ENCODE measurements around the gene RPL26.
"Not testable (repeated sequence)": the region's sequence is repeated elsewhere in the genome, so short reads cannot be mapped to it uniquely, and the experiment has no call there.

RPL26 gene

GRCh38 chr17:8368193-8368592 is 14.8 kb downstream of the RPL26 start:
- no peak for DNase-seq

- DNase-seq = no peak
Observed at GRCh38 chr17:8366231-8366630, 16.8 kb downstream of the RPL26 start.

DNA sequence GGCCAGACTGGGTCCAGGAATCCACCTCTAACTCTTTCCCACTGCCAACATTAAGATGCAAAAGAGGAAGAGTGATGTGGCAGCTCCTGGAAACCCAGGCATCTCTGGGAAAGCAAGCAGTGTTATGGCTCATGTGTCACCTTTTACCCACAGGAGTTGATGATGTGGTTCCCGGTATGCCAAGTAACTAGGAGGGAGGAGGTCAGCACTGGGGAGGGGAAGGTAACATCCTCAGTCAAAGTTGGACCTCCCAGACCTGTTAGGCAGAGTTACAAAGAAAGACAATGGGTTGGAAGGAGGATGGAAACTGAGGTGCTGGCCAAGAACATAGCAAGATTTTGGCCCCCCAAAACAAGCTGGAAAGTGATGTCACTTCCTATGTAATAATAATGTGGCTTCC is 17.9 kb downstream of the RPL26 start:
- DNase-seq = no peak

DNA sequence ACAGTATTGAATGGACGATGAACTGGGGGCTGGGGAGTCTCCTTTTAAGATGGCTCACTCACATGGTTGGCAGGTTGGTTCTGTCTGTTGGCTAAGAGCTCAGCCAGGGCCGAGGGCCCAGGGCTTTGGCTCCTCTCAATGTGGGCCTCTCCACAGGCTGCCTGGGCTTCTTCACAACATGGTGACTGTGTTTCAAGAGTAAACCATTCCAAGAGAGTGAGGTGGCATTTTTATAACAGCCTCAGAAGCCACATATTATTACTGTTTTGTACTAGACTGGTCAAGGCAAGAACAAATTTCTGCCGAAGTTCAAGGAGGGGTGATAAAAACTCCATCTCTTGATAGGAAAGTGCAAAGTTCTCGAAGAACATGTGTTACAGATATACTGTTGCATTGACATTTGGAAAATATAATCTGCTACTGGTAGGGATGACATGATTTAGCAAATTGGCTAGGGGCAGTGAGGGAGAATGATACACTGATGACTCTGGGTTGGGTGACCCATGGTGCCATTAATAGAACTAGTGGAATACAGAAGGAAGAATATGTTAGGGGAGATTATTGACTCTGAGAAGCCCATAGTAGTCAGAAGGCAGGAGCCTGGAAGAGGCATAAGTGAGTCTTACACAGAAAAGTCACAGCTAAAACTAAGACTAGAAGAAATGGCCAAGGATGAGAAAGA is 20.2 kb downstream of the RPL26 start:
- peak in 8 of 51 donors; percentile 9 to 52 (median 18) for DNase-seq

DNA sequence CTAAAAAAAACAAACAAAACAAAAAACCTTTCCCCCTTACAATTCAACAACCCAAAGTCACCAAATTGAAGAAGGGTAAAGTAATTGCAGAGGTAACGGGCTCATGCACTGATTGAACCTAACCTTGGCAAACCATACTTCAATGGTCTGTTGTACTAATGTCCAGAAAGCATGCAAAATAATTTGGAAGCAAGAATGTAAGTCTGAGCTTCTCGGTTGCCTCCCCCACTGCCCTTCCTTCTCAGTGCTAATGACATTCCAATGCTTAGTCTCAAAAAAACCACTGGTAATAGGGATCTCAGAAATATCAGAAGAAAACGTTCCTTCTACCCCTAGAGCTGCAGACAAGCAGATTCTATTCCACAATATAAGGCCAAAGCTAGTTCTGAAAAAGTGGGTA is 22.2 kb downstream of the RPL26 start:
- DNase-seq = no peak

DNA sequence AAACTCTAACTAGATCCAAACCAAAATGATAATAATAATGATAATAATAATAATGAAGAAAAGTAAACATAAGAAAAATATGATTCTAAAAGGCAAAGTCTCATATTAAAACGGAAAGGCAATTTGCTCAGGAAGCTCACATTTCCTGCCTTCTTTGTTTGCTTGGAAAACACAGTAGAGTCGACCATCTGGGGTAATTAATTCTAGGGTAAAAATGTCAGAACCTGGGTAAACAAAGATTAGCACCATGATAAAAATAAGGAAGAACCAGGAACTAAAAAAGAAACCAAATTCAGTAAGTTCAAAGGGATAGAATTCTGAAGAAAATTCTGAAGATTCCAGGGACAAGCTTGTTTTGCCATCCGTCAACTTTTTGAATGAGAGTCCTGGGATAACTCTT is 22.7 kb downstream of the RPL26 start:
- DNase-seq = no peak

DNA sequence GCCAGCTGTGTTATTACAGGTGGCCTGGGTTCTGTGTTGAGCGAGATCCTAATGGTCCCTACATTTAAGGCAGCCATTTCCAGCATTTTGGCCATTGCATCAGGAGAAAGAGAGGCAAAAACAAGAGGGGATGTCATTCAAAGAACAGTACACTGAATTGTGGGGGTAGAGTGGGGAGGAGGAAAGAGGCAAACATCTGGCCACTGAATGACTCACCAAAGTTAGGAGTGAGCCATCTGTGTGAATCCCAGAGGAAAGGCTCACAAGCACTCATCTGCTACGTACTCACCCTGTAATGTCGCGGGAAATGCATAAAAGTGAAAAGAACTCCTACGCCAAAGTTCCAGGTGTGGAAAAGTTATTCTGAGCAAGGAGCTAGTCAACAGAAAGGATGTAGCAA is 23.2 kb downstream of the RPL26 start:
- peak in 3 of 51 donors; percentile 30 to 64 (median 48) for DNase-seq

DNA sequence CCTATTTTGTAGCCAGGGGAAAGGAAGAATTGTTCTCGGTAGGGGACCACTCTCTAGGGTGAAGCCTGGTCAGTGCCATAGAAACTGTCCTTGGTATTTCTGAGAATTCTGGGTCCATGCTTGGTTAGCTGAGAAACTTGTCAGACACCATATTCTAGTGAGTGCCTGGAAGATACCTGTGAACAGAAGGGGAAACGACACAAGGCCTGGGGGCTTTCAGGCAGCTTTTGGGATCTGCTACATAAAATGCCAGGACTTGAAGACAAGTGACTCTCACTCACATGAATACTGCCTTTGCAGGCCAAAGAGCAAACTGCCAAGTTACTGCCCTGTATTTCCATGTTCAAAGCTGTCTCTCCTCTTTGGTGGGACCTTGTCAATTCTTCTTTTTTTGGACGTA is 25.1 kb downstream of the RPL26 start:
- DNase-seq = no peak

GRCh38 chr17:8354236-8354635 is 28.8 kb downstream of the RPL26 start:
- DNase-seq = no peak

DNA sequence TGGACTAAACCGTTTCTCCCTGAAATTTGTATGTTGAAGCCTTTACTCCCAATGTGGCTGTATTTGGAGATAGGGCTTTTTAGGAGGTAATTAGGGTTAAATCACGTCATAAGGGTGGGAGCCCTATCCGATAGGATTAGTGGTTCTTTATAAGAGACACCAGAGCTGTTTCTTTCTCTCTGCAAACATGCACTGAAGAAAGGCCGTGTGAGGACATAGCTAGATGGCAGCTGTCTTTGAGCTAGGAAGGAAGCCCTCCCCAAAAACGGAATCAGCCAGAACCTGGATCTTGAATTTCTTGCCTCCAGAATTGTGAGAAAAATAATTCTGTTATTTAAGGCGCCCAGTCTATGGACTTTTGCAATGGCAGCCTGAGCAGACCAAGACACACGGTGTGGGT is 29.3 kb downstream of the RPL26 start:
- no peak for DNase-seq

- no peak for DNase-seq
Observed at GRCh38 chr17:8350339-8350738, 32.7 kb downstream of the RPL26 start.

DNA sequence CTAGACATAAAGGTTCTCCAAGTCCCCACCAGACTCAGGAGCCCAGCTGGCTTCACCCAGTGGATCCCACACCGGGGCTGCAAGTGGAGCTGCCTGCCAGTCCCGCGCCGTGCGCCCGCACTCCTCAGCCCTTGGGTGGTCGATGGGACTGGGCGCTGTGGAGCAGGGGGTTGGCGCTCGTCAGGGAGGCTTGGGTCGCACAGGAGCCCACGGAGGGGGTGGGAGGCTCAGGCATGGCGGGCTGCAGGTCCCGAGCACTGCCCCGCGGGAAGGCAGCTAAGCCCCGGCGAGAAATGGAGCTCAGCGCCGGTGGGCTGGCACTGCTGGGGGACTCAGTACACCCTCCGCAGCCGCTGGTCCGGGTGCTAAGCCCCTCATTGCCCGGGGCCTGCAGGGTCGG is 36.0 kb downstream of the RPL26 start:
- not testable (repeated sequence) for DNase-seq

DNA sequence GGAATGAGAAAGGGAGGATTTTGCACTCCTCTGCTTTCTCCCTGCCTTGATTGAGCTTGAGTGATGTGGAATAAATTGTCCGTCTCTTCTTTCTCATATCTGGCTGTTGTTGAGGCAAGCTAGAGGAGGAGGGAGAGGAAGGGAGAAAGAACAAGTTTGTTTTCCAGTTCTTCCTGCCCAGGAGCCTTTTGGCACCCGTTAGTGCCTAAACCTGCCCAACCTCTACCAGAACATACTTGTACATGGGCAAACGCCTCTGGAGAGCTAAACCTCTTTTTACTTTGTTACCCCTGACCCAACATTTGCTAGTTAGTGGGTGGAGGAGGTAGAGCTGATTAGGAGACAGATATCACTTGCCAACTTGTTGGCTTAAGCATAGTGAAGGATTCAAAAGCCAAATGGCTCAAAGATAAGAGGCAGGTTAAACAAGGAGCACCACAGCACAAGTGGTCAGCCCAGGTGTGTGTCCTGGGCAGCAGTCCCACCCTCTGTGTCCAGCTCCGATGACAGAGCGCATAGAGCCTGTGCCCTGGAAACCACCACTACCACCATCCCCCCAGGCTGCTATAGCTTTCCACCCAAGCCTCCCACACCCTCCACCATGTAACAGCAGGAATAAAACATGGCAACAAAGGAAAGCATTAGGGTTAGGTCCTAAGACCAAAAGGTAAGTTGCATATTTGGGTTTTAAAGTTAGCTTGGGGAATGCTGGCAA is 36.9 kb downstream of the RPL26 start:
- no peak for DNase-seq

DNA sequence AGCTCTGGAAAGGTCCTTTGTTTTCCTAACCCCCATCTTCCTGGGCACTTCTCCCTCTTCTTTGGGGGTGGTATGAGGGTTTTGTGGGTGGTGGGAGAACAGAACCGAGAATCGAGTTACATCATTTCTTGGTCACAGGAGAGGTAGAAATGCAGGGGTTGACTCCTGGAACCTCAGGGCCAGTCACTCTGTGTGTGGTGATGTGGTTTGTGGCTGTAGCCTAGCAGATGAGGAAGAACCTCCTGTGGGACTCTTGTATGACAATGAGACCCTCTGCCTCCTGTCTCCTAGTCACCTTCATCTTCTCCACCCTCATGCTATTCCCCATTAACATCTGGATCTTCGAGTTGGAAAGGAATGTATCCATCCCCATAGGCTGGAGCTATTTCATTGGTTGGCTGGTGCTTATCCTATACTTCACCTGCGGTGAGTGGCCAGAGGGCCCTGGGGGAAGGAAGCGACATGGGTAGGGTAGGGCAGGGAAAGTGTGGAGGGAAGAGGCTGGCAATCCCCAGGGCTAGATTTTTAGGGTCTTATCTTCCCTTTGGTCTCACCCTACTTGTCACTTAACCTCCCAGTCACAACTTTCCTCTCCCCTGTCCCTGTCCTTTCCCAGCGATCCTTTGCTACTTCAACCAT is 37.8 kb downstream of the RPL26 start:
- DNase-seq = no peak

DNA sequence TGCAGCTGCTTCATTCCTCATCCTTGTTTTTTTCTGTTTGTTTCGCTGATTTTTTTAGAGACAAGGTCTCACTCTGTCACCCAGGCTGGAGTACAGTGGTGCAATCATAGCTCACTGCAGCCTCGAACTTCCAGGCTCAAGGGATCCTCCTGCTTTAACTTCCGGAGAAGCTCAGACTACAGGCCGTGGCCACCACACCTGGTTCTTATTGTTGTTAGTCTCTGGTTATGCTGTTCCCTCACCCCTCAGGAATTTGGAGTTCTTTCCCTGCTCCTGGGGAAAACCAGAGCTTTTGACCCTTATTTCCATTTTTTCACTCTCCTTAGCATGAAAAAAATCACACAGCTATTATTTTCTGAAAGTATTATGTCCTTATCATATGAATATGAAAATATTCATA is 41.5 kb downstream of the RPL26 start:
- no peak for DNase-seq

DNA sequence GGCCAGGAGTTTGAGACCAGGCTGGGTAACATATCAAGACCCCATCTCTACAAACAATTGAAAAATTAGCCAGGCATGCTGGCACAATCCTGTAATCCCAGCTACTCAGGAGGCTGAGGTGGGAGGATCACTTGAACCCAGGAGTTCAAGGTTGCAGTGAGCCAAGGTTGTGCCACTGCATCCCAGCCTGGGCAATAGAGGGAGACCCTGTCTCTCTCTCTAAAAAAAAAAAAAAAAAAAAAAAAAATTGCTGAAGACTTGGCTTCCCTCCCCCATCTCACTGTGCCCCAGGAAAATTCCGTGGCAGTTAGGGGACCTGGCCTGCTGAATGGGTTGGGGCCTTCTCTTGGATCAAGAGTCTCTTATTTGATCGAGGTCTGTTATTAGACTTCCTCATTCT is 43.5 kb downstream of the RPL26 start, which contains the start of gene ODF4:
ODF4 (plus strand) TSS at position 301 of the 400 bp plus-strand sequence. CDS start 212 bp downstream, outside the sequence.
- no peak for DNase-seq

- DNase-seq = peak in 3 of 51 donors; percentile 4 to 27 (median 10)
Observed at GRCh38 chr17:8338753-8339140, 44.2 kb downstream of the RPL26 start.

DNA sequence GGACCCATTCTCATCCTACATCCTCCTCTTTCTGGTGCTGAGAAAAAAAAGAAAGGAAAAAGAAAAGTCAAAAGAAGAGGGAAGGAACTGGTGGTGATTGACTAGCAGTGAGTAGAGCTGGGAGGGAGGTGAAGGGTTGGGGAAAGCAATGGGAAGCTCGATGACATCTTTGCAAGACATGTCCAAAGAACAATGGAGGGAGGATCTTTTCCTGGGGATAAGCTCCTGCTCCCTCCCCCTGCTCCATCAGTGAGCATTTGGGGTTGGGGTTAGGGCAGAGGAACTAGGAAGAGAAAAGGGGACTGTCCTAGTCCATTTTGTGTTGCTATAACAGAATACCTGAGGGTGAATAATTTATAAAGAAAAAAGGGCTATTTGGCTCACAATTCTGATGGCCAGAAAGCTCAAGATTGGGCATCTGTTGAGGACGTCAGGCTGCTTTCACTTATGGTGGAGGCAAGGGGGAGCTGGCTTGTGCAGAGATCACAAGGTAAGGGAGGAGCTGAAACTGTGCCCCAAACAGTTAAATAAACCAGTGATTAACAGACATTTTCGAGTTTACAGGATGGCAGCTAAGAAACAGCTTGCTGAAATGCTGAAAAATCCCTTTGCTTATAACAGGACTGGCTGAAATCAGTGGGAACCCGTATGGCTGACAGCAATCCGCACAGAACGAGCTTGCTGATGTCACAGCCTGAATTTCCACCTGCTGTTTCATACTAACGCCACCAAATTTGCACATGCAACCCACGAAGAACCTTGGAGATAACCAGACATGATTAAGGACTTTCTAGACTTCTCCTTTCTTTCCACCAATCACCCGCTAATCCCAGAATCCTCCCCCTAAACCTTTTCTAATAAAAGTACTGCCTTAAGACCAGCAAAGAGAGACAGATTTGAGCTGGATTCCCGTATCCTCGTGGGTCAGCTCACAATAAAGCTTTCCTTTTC is 44.9 kb downstream of the RPL26 start:
- DNase-seq = peak in 4 of 51 donors; percentile 3 to 27 (median 16)

- no peak for DNase-seq
Observed at GRCh38 chr17:8333281-8333680, 49.7 kb downstream of the RPL26 start.

GRCh38 chr17:8332688-8333087 is 50.3 kb downstream of the RPL26 start:
- DNase-seq = peak in 7 of 51 donors; percentile 7 to 48 (median 14)

GRCh38 chr17:8332128-8332527 is 50.9 kb downstream of the RPL26 start:
- DNase-seq = no peak
